H9 (cell line): ENCODE data around the gene PADI4. TPM values are rescaled to one million over a fixed set of nuclear protein-coding genes. Genes with fewer than 3 reads are reported as not detected.
"Not testable (repeated sequence)": the region's sequence is repeated elsewhere in the genome, so short reads cannot be mapped to it uniquely, and the experiment has no call there.

ENCODE experiments used
- DNase-seq: peaks from one replicate; pipeline ENCODE4 v3.0.0-alpha.2; 2017
- H2AFZ ChIP-seq: one replicate; pipeline ENCODE4 v1.6.1; 2013; ENCODE audit warnings: mild to moderate bottlenecking, low read length, control low read depth, moderate library complexity
- H2AK5ac ChIP-seq: 2 replicates; pipeline ENCODE4 v1.6.1; 2013; ENCODE audit warnings: low read length, control low read depth, mixed read lengths; ENCODE audit not compliant: insufficient read length
- H2BK120ac ChIP-seq: one replicate; pipeline ENCODE4 v1.6.1; 2013; ENCODE audit warnings: low read depth, mild to moderate bottlenecking, low read length, control low read depth, inconsistent platforms; ENCODE audit not compliant: poor library complexity, severe bottlenecking
- H2BK12ac ChIP-seq: 2 replicates; pipeline ENCODE4 v1.6.1; 2013; ENCODE audit warnings: low read length, control low read depth, mixed read lengths, low read depth; ENCODE audit not compliant: insufficient read length
- H2BK15ac ChIP-seq: 2 replicates; pipeline ENCODE4 v1.6.1; 2013; ENCODE audit warnings: low read depth, low read length, control low read depth
- H2BK20ac ChIP-seq: one replicate; pipeline ENCODE4 v1.6.1; 2013; ENCODE audit warnings: low read depth, mild to moderate bottlenecking, low read length, control low read depth, inconsistent platforms; ENCODE audit not compliant: poor library complexity, severe bottlenecking
- H2BK5ac ChIP-seq: 2 replicates; pipeline ENCODE4 v1.6.1; 2013; ENCODE audit warnings: low read length, control low read depth, mixed read lengths; ENCODE audit not compliant: insufficient read length
- H3K14ac ChIP-seq: 2 replicates; pipeline ENCODE4 v1.6.1; 2013; ENCODE audit warnings: low read length, control low read depth; ENCODE audit not compliant: insufficient read depth
- H3K18ac ChIP-seq: 2 replicates; pipeline ENCODE4 v1.6.1; 2013; ENCODE audit warnings: low read depth, mild to moderate bottlenecking, mixed read lengths, low read length, control low read depth; ENCODE audit not compliant: insufficient read length
- H3K23ac ChIP-seq: 2 replicates; pipeline ENCODE4 v1.6.1; 2013; ENCODE audit warnings: low read length, control low read depth, mixed read lengths, low read depth; ENCODE audit not compliant: insufficient read length
- H3K23me2 ChIP-seq: 2 replicates; pipeline ENCODE4 v1.6.1; 2013; ENCODE audit warnings: low read depth, mild to moderate bottlenecking, mixed read lengths, low read length, control low read depth; ENCODE audit not compliant: insufficient read length, poor library complexity, severe bottlenecking
- H3K27ac ChIP-seq: 2 replicates; pipeline ENCODE4 v1.5.1; 2013; ENCODE audit warnings: low read length, control low read depth, mixed read lengths, low read depth; ENCODE audit not compliant: insufficient read length
- H3K27me3 ChIP-seq: 2 replicates; pipeline ENCODE4 v1.6.1; 2013; ENCODE audit warnings: low read length, control low read depth, inconsistent platforms; ENCODE audit not compliant: insufficient read depth
- H3K4ac ChIP-seq: 2 replicates; pipeline ENCODE4 v1.6.1; 2013; ENCODE audit warnings: low read depth, mild to moderate bottlenecking, control low read depth, inconsistent platforms, low read length, moderate library complexity
- H3K4me1 ChIP-seq: 2 replicates; pipeline ENCODE4 v1.6.1; 2013; ENCODE audit warnings: low read length, control low read depth, inconsistent platforms; ENCODE audit not compliant: insufficient read depth
- H3K4me2 ChIP-seq: 2 replicates; pipeline ENCODE4 v1.6.1; 2013; ENCODE audit warnings: low read length, control low read depth, mixed read lengths; ENCODE audit not compliant: insufficient read length, insufficient read depth
- H3K56ac ChIP-seq: 2 replicates; pipeline ENCODE4 v1.6.1; 2013; ENCODE audit warnings: low read depth, mild to moderate bottlenecking, mixed read lengths, low read length, control low read depth; ENCODE audit not compliant: insufficient read length
- H3K79me1 ChIP-seq: 2 replicates; pipeline ENCODE4 v1.6.1; 2013; ENCODE audit warnings: low read depth, mild to moderate bottlenecking, moderate library complexity, low read length, control low read depth, inconsistent platforms; ENCODE audit not compliant: insufficient read depth, poor library complexity, severe bottlenecking
- H3K79me2 ChIP-seq: 2 replicates; pipeline ENCODE4 v1.6.1; 2013; ENCODE audit warnings: low read length, control low read depth, inconsistent platforms; ENCODE audit not compliant: insufficient read depth
- H3K9ac ChIP-seq: 2 replicates; pipeline ENCODE4 v1.6.1; 2013; ENCODE audit warnings: low read length, control low read depth, mixed read lengths; ENCODE audit not compliant: insufficient read length; ENCODE audit errors: extremely low read depth
- H3K9me3 ChIP-seq: one replicate; pipeline ENCODE4 v1.6.1; 2013; ENCODE audit warnings: low read depth, low read length, inconsistent platforms; ENCODE audit not compliant: control insufficient read depth
- H3T11ph ChIP-seq: one replicate; pipeline ENCODE4 v1.6.1; 2013; ENCODE audit warnings: mild to moderate bottlenecking, low read length, control low read depth, inconsistent platforms
- H4K20me1 ChIP-seq: one replicate; pipeline ENCODE4 v1.6.1; 2013; ENCODE audit not compliant: control insufficient read depth, insufficient read length, insufficient read depth
- H4K5ac ChIP-seq: 2 replicates; pipeline ENCODE4 v1.6.1; 2013; ENCODE audit warnings: low read depth, mild to moderate bottlenecking, mixed read lengths, low read length, control low read depth; ENCODE audit not compliant: insufficient read length
- H4K8ac ChIP-seq: replicated peaks from 2 replicates; pipeline ENCODE4 v1.6.1; 2013; ENCODE audit warnings: low read length, control low read depth, mixed read lengths, low read depth; ENCODE audit not compliant: insufficient read length
- H4K91ac ChIP-seq: 2 replicates; pipeline ENCODE4 v1.6.1; 2013; ENCODE audit warnings: low read depth, mild to moderate bottlenecking, moderate library complexity, mixed read lengths, low read length, control low read depth; ENCODE audit not compliant: insufficient read length
- H3K27ac Mint-ChIP-seq, 3 experiments: 2 replicates in 2 of 3; 3 replicates in 1 of 3; pipeline ENCODE4 v1.8.0; 2020 to 2021; ENCODE audit warnings: mixed read lengths in 3 of 3, mild to moderate bottlenecking in 1 of 3, moderate library complexity in 1 of 3
- H3K27me3 Mint-ChIP-seq: 2 replicates; pipeline ENCODE4 v1.8.0; 2021; ENCODE audit warnings: low read depth, mild to moderate bottlenecking, moderate library complexity, mixed read lengths
- H3K36me3 Mint-ChIP-seq, 3 experiments: 2 replicates in 2 of 3; 3 replicates in 1 of 3; pipeline ENCODE4 v1.8.0; 2020 to 2021; ENCODE audit warnings: low read depth in 3 of 3, mixed read lengths in 3 of 3; ENCODE audit not compliant: insufficient read depth in 1 of 3
- H3K4me1 Mint-ChIP-seq, 2 experiments: 2 replicates each; pipeline ENCODE4 v1.8.0; 2020; ENCODE audit warnings: mixed read lengths in 2 of 2
- H3K4me3 Mint-ChIP-seq, 2 experiments: 2 replicates in 1 of 2; 3 replicates in 1 of 2; pipeline ENCODE4 v1.8.0; 2020 to 2021; ENCODE audit warnings: mild to moderate bottlenecking in 2 of 2, mixed read lengths in 2 of 2, moderate library complexity in 1 of 2
- H3K9me3 Mint-ChIP-seq, 2 experiments: 2 replicates in 1 of 2; 3 replicates in 1 of 2; pipeline ENCODE4 v1.8.0; 2020; ENCODE audit warnings: mild to moderate bottlenecking in 2 of 2, mixed read lengths in 2 of 2, moderate library complexity in 1 of 2
- WGBS: extraction: QIAGEN DNeasy Blood & Tissue Kit; methylation state at CpG from one replicate; pipeline ENCODE4 v1.1.7; 2013; ENCODE audit warnings: missing lambda C conversion rate, low lambda C conversion rate, mixed read lengths; ENCODE audit not compliant: insufficient read length; ENCODE audit errors: extremely low coverage; 5-methylcytosine and 5-hydroxymethylcytosine counted together
- total RNA-seq: library from RNA; stranded (reverse); gene quantifications from 2 replicates; pipeline ENCODE4 v1.2.1, GENCODE V29; 2021
- TF ChIP-seq, protein P1 (sequence below): fragments of 200-600 bp; sonication (generic); conservative IDR thresholded peaks from 3 replicates; pipeline ENCODE4 v1.8.0; 2021; ENCODE audit warnings: antibody characterized with exemption, mild to moderate bottlenecking

PADI4 gene
- total RNA-seq, 1 experiment from 2014 or later = 0.13 TPM

DNA sequence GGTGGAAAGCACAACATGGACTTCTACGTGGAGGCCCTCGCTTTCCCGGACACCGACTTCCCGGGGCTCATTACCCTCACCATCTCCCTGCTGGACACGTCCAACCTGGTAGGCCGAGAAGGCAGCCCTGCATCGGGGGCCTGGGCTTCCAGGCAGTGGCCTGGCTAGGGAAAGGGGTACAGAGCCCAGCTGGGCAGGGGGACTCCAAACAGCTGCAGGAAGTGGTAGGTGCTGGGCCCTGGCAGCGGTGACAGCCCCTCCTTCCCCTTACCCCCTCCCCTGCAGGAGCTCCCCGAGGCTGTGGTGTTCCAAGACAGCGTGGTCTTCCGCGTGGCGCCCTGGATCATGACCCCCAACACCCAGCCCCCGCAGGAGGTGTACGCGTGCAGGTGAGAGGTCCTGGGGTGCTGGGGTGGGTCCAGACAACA lies 34.0 kb downstream of the PADI4 start:
- Histone ChIP-seq H4K5ac (no peak overlapping the region), H2AK5ac (no peak overlapping the region), H3K79me2 (no peaks in the 10 kb centered on the region), H3K4me2 (no peak overlapping the region), H3K27me3 (no peaks in the 10 kb centered on the region), H3K14ac (no peak overlapping the region), H2BK20ac (no peak overlapping the region), H3K79me1 (no peaks in the 10 kb centered on the region), H3K9me3 (no peaks in the 10 kb centered on the region), H2BK5ac (no peak overlapping the region), H4K20me1 (no peaks in the 10 kb centered on the region), H3K9ac (no peak overlapping the region), H3K4ac (no peak overlapping the region), H3K56ac (no peak overlapping the region), H2AFZ (no peak overlapping the region), H4K8ac (no peak overlapping the region), H3K4me1 (no peaks in the 10 kb centered on the region), H3K23ac (no peak overlapping the region), H2BK12ac (no peak overlapping the region), H3K23me2 (no peaks in the 10 kb centered on the region), H3T11ph (no peak overlapping the region), H3K18ac (no peak overlapping the region), H2BK15ac (no peak overlapping the region), H2BK120ac (no peak overlapping the region), H3K27ac (no peak overlapping the region), H4K91ac (no peak overlapping the region)
- Mint-ChIP-seq H3K27ac (no peak overlapping the region), H3K4me3 (no peak overlapping the region), H3K27me3 (peaks cover 16% of the 10 kb centered on the region), H3K36me3 (peaks cover 4 to 9% (median 5%) of the 10 kb centered on the region in 3 experiments; a peak in 6 of 7 replicates), H3K4me1 (no peaks in the 10 kb centered on the region), H3K9me3 (peaks cover 8 to 14% of the 10 kb centered on the region in 2 experiments)
- DNase-seq = no peak
- no CpG with 5 or more reads among the region's 17 CpGs for WGBS
- TF ChIP-seq, protein P1, sequence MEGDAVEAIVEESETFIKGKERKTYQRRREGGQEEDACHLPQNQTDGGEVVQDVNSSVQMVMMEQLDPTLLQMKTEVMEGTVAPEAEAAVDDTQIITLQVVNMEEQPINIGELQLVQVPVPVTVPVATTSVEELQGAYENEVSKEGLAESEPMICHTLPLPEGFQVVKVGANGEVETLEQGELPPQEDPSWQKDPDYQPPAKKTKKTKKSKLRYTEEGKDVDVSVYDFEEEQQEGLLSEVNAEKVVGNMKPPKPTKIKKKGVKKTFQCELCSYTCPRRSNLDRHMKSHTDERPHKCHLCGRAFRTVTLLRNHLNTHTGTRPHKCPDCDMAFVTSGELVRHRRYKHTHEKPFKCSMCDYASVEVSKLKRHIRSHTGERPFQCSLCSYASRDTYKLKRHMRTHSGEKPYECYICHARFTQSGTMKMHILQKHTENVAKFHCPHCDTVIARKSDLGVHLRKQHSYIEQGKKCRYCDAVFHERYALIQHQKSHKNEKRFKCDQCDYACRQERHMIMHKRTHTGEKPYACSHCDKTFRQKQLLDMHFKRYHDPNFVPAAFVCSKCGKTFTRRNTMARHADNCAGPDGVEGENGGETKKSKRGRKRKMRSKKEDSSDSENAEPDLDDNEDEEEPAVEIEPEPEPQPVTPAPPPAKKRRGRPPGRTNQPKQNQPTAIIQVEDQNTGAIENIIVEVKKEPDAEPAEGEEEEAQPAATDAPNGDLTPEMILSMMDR = no peak

DNA sequence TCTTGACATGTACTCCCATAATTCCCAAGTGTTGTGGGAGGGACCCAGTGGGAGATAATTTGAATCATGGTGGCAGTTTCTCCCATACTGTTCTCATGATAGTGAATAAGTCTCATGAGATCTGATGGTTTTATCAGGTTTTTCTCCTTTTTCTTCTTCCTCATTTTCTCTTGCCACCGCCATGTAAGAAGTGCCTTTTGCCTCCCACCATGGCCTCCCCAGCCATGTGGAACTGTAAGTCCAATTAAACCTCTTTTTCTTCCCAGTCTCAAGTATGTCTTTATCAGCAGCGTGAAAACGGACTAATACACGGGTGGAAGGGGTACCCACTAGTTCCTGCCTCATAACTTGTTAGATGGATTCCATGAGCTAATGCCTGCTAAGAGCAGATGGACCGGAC lies 37.5 kb downstream of the PADI4 start:
- not testable (repeated sequence) for H4K91ac ChIP-seq, H3K9me3 ChIP-seq, H2BK20ac ChIP-seq, H2AK5ac ChIP-seq, H3K27me3 Mint-ChIP-seq, H3K79me1 ChIP-seq, DNase-seq, H3T11ph ChIP-seq, H3K4me2 ChIP-seq, H3K4me1 ChIP-seq, H4K5ac ChIP-seq, H2BK5ac ChIP-seq, H2BK15ac ChIP-seq, H3K4me3 Mint-ChIP-seq, H4K20me1 ChIP-seq, H3K56ac ChIP-seq, H4K8ac ChIP-seq, H3K36me3 Mint-ChIP-seq, H2BK12ac ChIP-seq, H3K4ac ChIP-seq, H3K18ac ChIP-seq, H3K14ac ChIP-seq, H3K27ac ChIP-seq, H3K27ac Mint-ChIP-seq, H2BK120ac ChIP-seq, H3K79me2 ChIP-seq, H2AFZ ChIP-seq, H3K4me1 Mint-ChIP-seq, H3K27me3 ChIP-seq, H3K9ac ChIP-seq, H3K23me2 ChIP-seq, H3K23ac ChIP-seq
- peaks cover 8 to 14% of the 10 kb centered on the region in 2 experiments for H3K9me3 Mint-ChIP-seq
- WGBS = no CpG with 5 or more reads among the region's 5 CpGs
